SK-N-SH (cell line): Measurements from ENCODE around the gene NME3. TPM values are rescaled to one million over a fixed set of nuclear protein-coding genes. Genes with fewer than 3 reads are reported as not detected.

Experiments used
- CTCF ChIA-PET: fragments of 300-600, 350-600 bp; formaldehyde crosslinking; extraction: SDS; loops from one replicate; lab custom pipeline; 2021; lab: Yijun Ruan, JAX
- POLR2A ChIA-PET: fragments of 350-600 bp; sonication (Branson Sonifier 250); formaldehyde crosslinking; extraction: SDS; loops from one replicate; lab custom pipeline; 2020; ENCODE audit warnings: antibody characterized with exemption, inconsistent platforms; lab: Yijun Ruan, JAX
- DNase-seq: peaks from one replicate; pipeline ENCODE4 v3.0.0; 2012
- H2AFZ ChIP-seq: fragments of 200-600 bp; sonication (generic); 2 replicates; pipeline ENCODE4 v1.8.1; 2016; ENCODE audit warnings: antibody characterized with exemption, mild to moderate bottlenecking, low read depth
- H3F3A ChIP-seq: fragments of 200-600 bp; sonication (generic); replicated peaks from 2 replicates; pipeline ENCODE3; 2016; ENCODE audit warnings: antibody characterized with exemption, mild to moderate bottlenecking; ENCODE audit not compliant: insufficient read depth
- H3K27ac ChIP-seq, 2 experiments: fragments of 200-500 bp in 1 of 2; fragments of 200-600 bp in 1 of 2; sonication (Bioruptor generic) in 1 of 2; sonication (generic), shearing (Covaris generic) in 1 of 2; 2 replicates each; pipeline versions ENCODE4 v1.5.1 to v1.6.1; 2014 to 2016; ENCODE audit warnings: low read depth in 2 of 2, inconsistent platforms in 1 of 2, low read length in 1 of 2, mild to moderate bottlenecking in 1 of 2, mixed read lengths in 1 of 2
- H3K27me3 ChIP-seq: fragments of 200-600 bp; sonication (generic), shearing (Covaris generic); 2 replicates; pipeline ENCODE4 v1.6.1; 2016; ENCODE audit warnings: mixed run types; ENCODE audit not compliant: insufficient read depth
- H3K36me3 ChIP-seq, 2 experiments: fragments of 200-500 bp in 1 of 2; fragments of 200-600 bp in 1 of 2; sonication (Bioruptor generic) in 1 of 2; sonication (generic) in 1 of 2; replicated peaks in 1 of 2; 2 replicates each; pipeline versions ENCODE3 to v1.5.1; 2014 to 2016; ENCODE audit warnings: low read length in 1 of 2, mild to moderate bottlenecking in 1 of 2; ENCODE audit not compliant: insufficient read depth in 2 of 2, control insufficient read depth in 1 of 2
- H3K4me1 ChIP-seq, 2 experiments: fragments of 200-500 bp in 1 of 2; fragments of 200-600 bp in 1 of 2; sonication (Bioruptor generic) in 1 of 2; sonication (generic), shearing (Covaris generic) in 1 of 2; 2 replicates each; pipeline versions ENCODE4 v1.5.1 to v1.6.1; 2014 to 2016; ENCODE audit warnings: low read depth in 1 of 2, low read length in 1 of 2, mixed run types in 1 of 2; ENCODE audit not compliant: insufficient read depth in 2 of 2, control insufficient read depth in 1 of 2
- H3K4me2 ChIP-seq: fragments of 200-600 bp; sonication (generic), shearing (Covaris generic); 2 replicates; pipeline ENCODE4 v1.6.1; 2017; ENCODE audit warnings: mixed run types
- H3K4me3 ChIP-seq, 2 experiments: fragments of 200-500 bp in 1 of 2; fragments of 200-600 bp in 1 of 2; sonication (Bioruptor generic) in 1 of 2; sonication (generic), shearing (Covaris generic) in 1 of 2; 2 replicates each; pipeline versions ENCODE4 v1.5.1 to v1.8.1; 2014 to 2016; ENCODE audit warnings: low read depth in 2 of 2, inconsistent platforms in 1 of 2, low read length in 1 of 2, mild to moderate bottlenecking in 1 of 2, mixed read lengths in 1 of 2, moderate library complexity in 1 of 2
- H3K79me2 ChIP-seq: fragments of 200-600 bp; sonication (generic); 2 replicates; pipeline ENCODE4 v1.8.1; 2017; ENCODE audit warnings: mild to moderate bottlenecking; ENCODE audit not compliant: insufficient read depth
- H3K9ac ChIP-seq: fragments of 200-600 bp; sonication (generic); 2 replicates; pipeline ENCODE4 v1.6.1; 2017; ENCODE audit warnings: mixed run types
- H3K9me2 ChIP-seq: fragments of 200-600 bp; sonication (generic); 2 replicates; pipeline ENCODE4 v1.6.1; 2017; ENCODE audit warnings: mixed run types
- H3K9me3 ChIP-seq: fragments of 200-600 bp; sonication (generic); 2 replicates; pipeline ENCODE4 v1.6.1; 2017; ENCODE audit warnings: mixed run types, mild to moderate bottlenecking, moderate library complexity
- H4K20me1 ChIP-seq: fragments of 200-600 bp; sonication (generic); 2 replicates; pipeline ENCODE4 v1.6.1; 2017; ENCODE audit warnings: mild to moderate bottlenecking, mixed run types; ENCODE audit not compliant: insufficient read depth
- ELF1 ChIP-seq: IDR thresholded peaks from 2 replicates; pipeline ENCODE4 v1.4.0; 2012
- FOXJ3 ChIP-seq: sonication (generic); formaldehyde crosslinking; IDR thresholded peaks from 2 replicates; pipeline ENCODE4 v1.5.1; 2020; ENCODE audit warnings: mild to moderate bottlenecking, missing genetic modification reagents
- GATA2 ChIP-seq: sonication (generic); formaldehyde crosslinking; IDR thresholded peaks from 2 replicates; pipeline ENCODE4 v1.5.0; 2020; ENCODE audit warnings: mild to moderate bottlenecking, missing genetic modification reagents
- JUND ChIP-seq: IDR thresholded peaks from 2 replicates; pipeline ENCODE4 v1.4.0; 2012
- MAX ChIP-seq: IDR thresholded peaks from 2 replicates; pipeline ENCODE4 v1.4.0; 2012; ENCODE audit warnings: low read depth
- MEF2A ChIP-seq: IDR thresholded peaks from 2 replicates; pipeline ENCODE4 v1.4.0; 2012; ENCODE audit warnings: low read depth, borderline replicate concordance
- MXI1 ChIP-seq: IDR thresholded peaks from 2 replicates; pipeline ENCODE4 v1.6.1; 2012; ENCODE audit warnings: mild to moderate bottlenecking, low read depth, low read length, improper control_type of control experiment
- NFIC ChIP-seq: IDR thresholded peaks from 2 replicates; pipeline ENCODE4 v1.4.0; 2012; ENCODE audit warnings: borderline replicate concordance
- NRF1 ChIP-seq: IDR thresholded peaks from 2 replicates; pipeline ENCODE4 v1.6.1; 2012; ENCODE audit warnings: low read depth, mild to moderate bottlenecking, low read length
- POLR2AphosphoS5 ChIP-seq: IDR thresholded peaks from 2 replicates; pipeline ENCODE4 v1.6.1; 2012; ENCODE audit warnings: low read depth, low read length
- RCOR1 ChIP-seq: fragments of 150-350 bp; IDR thresholded peaks from 2 replicates; pipeline ENCODE4 v1.6.1; 2017; ENCODE audit warnings: antibody characterized with exemption, low read length
- REST ChIP-seq: IDR thresholded peaks from 2 replicates; pipeline ENCODE4 v1.6.1; 2012; ENCODE audit warnings: mild to moderate bottlenecking, low read depth, low read length, moderate library complexity
- RFX5 ChIP-seq: IDR thresholded peaks from 2 replicates; pipeline ENCODE4 v1.6.1; 2012; ENCODE audit warnings: mild to moderate bottlenecking, improper control_type of control experiment, low read length
- SMC3 ChIP-seq: IDR thresholded peaks from 2 replicates; pipeline ENCODE4 v1.6.1; 2012; ENCODE audit warnings: low read depth, low read length, improper control_type of control experiment
- TCF12 ChIP-seq: IDR thresholded peaks from 2 replicates; pipeline ENCODE4 v1.4.0; 2012
- TEAD4 ChIP-seq: IDR thresholded peaks from 2 replicates; pipeline ENCODE4 v1.4.0; 2012; ENCODE audit warnings: mild to moderate bottlenecking, borderline replicate concordance; ENCODE audit not compliant: insufficient read depth
- USF1 ChIP-seq: IDR thresholded peaks from 2 replicates; pipeline ENCODE4 v1.4.0; 2012; ENCODE audit warnings: low read depth, borderline replicate concordance
- WGBS: methylation state at CpG from one replicate; pipeline ENCODE4 v1.1.6; 2017; ENCODE audit warnings: low lambda C conversion rate; 5-methylcytosine and 5-hydroxymethylcytosine counted together
- polyA plus RNA-seq, 3 experiments: library from polyadenylated mRNA; depleted of rRNA; stranded (reverse); fragments of >200 nt; gene quantifications; 2 replicates each; pipeline ENCODE4 v1.2.3, GENCODE V29; 2012
- TF ChIP-seq, protein P1 (sequence below): fragments of 150-350 bp; IDR thresholded peaks from 2 replicates; pipeline ENCODE4 v1.6.1; 2016; ENCODE audit warnings: mild to moderate bottlenecking, low read depth, low read length

NME3 gene
- polyA plus RNA-seq, 1 of the 3 experiments (the other 2 are of a cell fraction): 77.2 TPM

DNA sequence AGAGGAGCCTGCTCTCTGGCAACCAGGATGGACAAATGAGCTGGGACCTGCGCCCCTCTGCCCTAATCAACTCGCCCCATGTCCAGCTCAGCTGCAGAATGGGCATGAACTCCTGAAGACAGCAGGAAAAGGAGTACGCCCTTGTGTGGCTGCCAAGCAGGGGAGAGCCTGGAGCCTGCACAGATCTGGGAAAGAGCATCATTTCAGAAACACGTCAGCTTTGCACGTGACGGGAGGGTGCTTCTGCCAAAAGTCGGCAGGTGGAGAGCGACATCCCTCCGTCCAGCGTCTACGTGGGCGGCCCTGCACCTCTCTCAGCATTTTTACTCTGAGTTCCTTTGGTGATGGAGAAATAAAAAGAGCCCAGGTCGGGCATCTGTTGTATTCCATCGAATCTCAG lies 18.5 kb downstream of the NME3 start:
- H3K4me2 ChIP-seq: no peak overlapping the region
- 97% methylated on average over 13 of the region's 14 CpGs for WGBS
- no peaks in the 10 kb centered on the region for H3K9me3 ChIP-seq
- H2AFZ ChIP-seq: no peak overlapping the region
- ChIA-PET POLR2A (no interaction called here), CTCF (no interaction called here)
- no peak for TF ChIP-seq GATA2 (CRISPR knock-in tag)
- no peak for TF ChIP-seq TCF12
- no peak for TF ChIP-seq NRF1
- TF ChIP-seq RCOR1: no peak
- TF ChIP-seq SMC3: no peak
- no peak for TF ChIP-seq USF1
- TF ChIP-seq ELF1: no peak
- no peak for TF ChIP-seq MEF2A
- no peak for TF ChIP-seq REST
- TF ChIP-seq, protein P1, sequence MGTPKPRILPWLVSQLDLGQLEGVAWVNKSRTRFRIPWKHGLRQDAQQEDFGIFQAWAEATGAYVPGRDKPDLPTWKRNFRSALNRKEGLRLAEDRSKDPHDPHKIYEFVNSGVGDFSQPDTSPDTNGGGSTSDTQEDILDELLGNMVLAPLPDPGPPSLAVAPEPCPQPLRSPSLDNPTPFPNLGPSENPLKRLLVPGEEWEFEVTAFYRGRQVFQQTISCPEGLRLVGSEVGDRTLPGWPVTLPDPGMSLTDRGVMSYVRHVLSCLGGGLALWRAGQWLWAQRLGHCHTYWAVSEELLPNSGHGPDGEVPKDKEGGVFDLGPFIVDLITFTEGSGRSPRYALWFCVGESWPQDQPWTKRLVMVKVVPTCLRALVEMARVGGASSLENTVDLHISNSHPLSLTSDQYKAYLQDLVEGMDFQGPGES: no peak
- no peak for TF ChIP-seq JUND
- no peak for TF ChIP-seq MAX
- TF ChIP-seq NFIC: no peak
- H3K27me3 ChIP-seq: no peaks in the 10 kb centered on the region
- no peaks in the 10 kb centered on the region for H3K9me2 ChIP-seq
- H3F3A ChIP-seq: no peaks in the 10 kb centered on the region
- no peak for DNase-seq
- peaks cover 4 to 37% of the 10 kb centered on the region in 2 experiments for H3K36me3 ChIP-seq
- H3K4me3 ChIP-seq: no peak overlapping the region
- no peaks in the 10 kb centered on the region for H3K4me1 ChIP-seq
- no peaks in the 10 kb centered on the region; the same call in 1 of the 2 replicates for H3K79me2 ChIP-seq
- H4K20me1 ChIP-seq: no peaks in the 10 kb centered on the region
- H3K9ac ChIP-seq: no peak overlapping the region
- no peak overlapping the region for H3K27ac ChIP-seq

GRCh38 chr16:1751946-1752345 lies 19.4 kb downstream of the NME3 start:
- H3K4me1 ChIP-seq: no peaks in the 10 kb centered on the region
- POLR2A ChIA-PET: no interaction called here
- H3K4me2 ChIP-seq: no peak overlapping the region
- TF ChIP-seq TEAD4: no peak
- TF ChIP-seq REST: no peak
- no peak for TF ChIP-seq MAX
- no peak for TF ChIP-seq MXI1
- no peak for TF ChIP-seq FOXJ3 (CRISPR knock-in tag)
- TF ChIP-seq RFX5: no peak
- no peak for TF ChIP-seq POLR2AphosphoS5
- no peak overlapping the region for H3K27ac ChIP-seq
- H3K27me3 ChIP-seq: no peaks in the 10 kb centered on the region
- H3K9me3 ChIP-seq: no peaks in the 10 kb centered on the region
- WGBS: 98% methylated on average over 7 of the region's 16 CpGs
- no peak overlapping the region for H3K9ac ChIP-seq
- no peak for DNase-seq
- CTCF ChIA-PET: interaction anchor here (1.5 kb wide), 1 partner anchor 28 kb away, joined by 5 read pairs; no protein-coding TSS in a partner anchor
- peaks cover 4 to 40% of the 10 kb centered on the region in 2 experiments for H3K36me3 ChIP-seq
- no peak overlapping the region for H2AFZ ChIP-seq
- H3K79me2 ChIP-seq: no peaks in the 10 kb centered on the region; the same call in 1 of the 2 replicates
- no peaks in the 10 kb centered on the region for H3K9me2 ChIP-seq
- H4K20me1 ChIP-seq: no peaks in the 10 kb centered on the region
- no peaks in the 10 kb centered on the region for H3F3A ChIP-seq
- H3K4me3 ChIP-seq: no peak overlapping the region
